ENCODE measurements around the gene DGLUCY.
"Not testable (repeated sequence)": the region's sequence is repeated elsewhere in the genome, so short reads cannot be mapped to it uniquely, and the experiment has no call there.

The DGLUCY gene

DNA sequence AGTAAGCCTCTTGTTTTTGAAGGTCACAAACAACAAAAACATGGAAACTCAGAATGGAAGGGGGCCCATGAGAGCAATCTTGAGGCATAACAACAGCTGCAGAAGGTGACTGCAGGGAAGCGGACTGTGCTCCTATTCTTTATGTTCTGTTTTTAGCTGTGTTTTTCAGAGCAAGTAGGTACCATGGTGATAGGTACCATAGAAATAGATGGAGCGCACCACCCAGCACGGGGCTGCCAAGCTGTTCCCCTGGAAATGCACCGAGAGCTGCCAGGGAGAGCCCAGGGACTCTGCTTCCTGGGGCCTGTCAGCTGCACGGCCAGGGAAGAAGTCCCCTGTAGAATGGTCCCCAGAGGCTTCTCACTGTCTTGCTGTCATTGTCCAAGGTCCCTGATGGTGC lies 32.8 kb downstream of the DGLUCY start:
- Histone ChIP-seq H3K36me3 (ENCODE audit: control insufficient read depth, insufficient read depth, low read length) (peaks cover 29% of the 10 kb centered on the region), H3K4me1 (ENCODE audit: control insufficient read depth, insufficient read depth, low read length, poor library complexity, severe bottlenecking) (peaks cover 6% of the 10 kb centered on the region), H3K4me3 (ENCODE audit: insufficient read depth, low read depth, low read length, poor library complexity, severe bottlenecking) (no peak overlapping the region), H3K27me3 (replicated peaks; ENCODE audit: control insufficient read depth, insufficient read depth, low read length, poor library complexity, severe bottlenecking) (no peaks in the 10 kb centered on the region), H3K9me3 (ENCODE audit: control insufficient read depth, low read length) (no peaks in the 10 kb centered on the region), H3K27ac (ENCODE audit: insufficient read depth, low read length, poor library complexity, severe bottlenecking) (no peak overlapping the region)
- no peak for DNase-seq

GRCh38 chr14:91149462-91149861 lies 35.6 kb downstream of the DGLUCY start:
- no peak overlapping the region for H3K4me3 ChIP-seq (ENCODE audit: insufficient read depth, low read depth, low read length, poor library complexity, severe bottlenecking)
- DNase-seq = no peak
- H3K36me3 ChIP-seq (ENCODE audit: control insufficient read depth, insufficient read depth, low read length) = peaks cover 35% of the 10 kb centered on the region
- H3K27me3 ChIP-seq (replicated peaks; ENCODE audit: control insufficient read depth, insufficient read depth, low read length, poor library complexity, severe bottlenecking) = no peaks in the 10 kb centered on the region
- H3K27ac ChIP-seq (ENCODE audit: insufficient read depth, low read length, poor library complexity, severe bottlenecking) = no peak overlapping the region
- no peaks in the 10 kb centered on the region for H3K4me1 ChIP-seq (ENCODE audit: control insufficient read depth, insufficient read depth, low read length, poor library complexity, severe bottlenecking)
- no peaks in the 10 kb centered on the region for H3K9me3 ChIP-seq (ENCODE audit: control insufficient read depth, low read length)

- Histone ChIP-seq H3K4me1 (ENCODE audit: control insufficient read depth, insufficient read depth, low read length, poor library complexity, severe bottlenecking) (no peaks in the 10 kb centered on the region), H3K27ac (ENCODE audit: insufficient read depth, low read length, poor library complexity, severe bottlenecking) (no peak overlapping the region), H3K27me3 (replicated peaks; ENCODE audit: control insufficient read depth, insufficient read depth, low read length, poor library complexity, severe bottlenecking) (no peaks in the 10 kb centered on the region), H3K36me3 (ENCODE audit: control insufficient read depth, insufficient read depth, low read length) (peaks cover 14% of the 10 kb centered on the region), H3K9me3 (ENCODE audit: control insufficient read depth, low read length) (no peaks in the 10 kb centered on the region), H3K4me3 (ENCODE audit: insufficient read depth, low read depth, low read length, poor library complexity, severe bottlenecking) (no peak overlapping the region)
- DNase-seq = no peak
These were observed 38.6 kb downstream of the DGLUCY start for GRCh38 chr14:91152499-91152898.

DNA sequence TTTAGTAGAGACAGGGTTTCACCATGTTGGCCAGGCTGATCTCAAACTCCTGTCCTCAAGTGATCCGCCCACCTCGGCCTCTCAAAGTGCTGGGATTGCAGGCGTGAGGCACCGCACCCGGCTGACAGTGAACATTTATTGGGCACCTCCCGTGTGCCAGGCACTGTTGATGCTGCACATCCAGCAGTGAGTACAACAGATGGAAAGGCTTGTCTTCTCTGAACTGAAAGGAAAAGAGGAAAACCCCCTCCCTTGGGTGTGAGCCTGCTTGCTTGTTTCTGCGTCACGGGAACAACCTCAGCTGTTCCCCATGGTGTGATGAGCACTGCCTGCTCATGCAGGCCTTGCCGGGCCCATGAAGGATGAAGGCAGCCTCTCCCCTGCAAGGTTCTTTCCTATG lies 39.5 kb downstream of the DGLUCY start:
- Histone ChIP-seq H3K4me3 (ENCODE audit: insufficient read depth, low read depth, low read length, poor library complexity, severe bottlenecking) (no peak overlapping the region), H3K36me3 (ENCODE audit: control insufficient read depth, insufficient read depth, low read length) (peaks cover 17% of the 10 kb centered on the region), H3K27me3 (replicated peaks; ENCODE audit: control insufficient read depth, insufficient read depth, low read length, poor library complexity, severe bottlenecking) (no peaks in the 10 kb centered on the region), H3K4me1 (ENCODE audit: control insufficient read depth, insufficient read depth, low read length, poor library complexity, severe bottlenecking) (no peaks in the 10 kb centered on the region), H3K27ac (ENCODE audit: insufficient read depth, low read length, poor library complexity, severe bottlenecking) (no peak overlapping the region), H3K9me3 (ENCODE audit: control insufficient read depth, low read length) (no peaks in the 10 kb centered on the region)
- DNase-seq = no peak

GRCh38 chr14:91154851-91155625 lies 41.2 kb downstream of the DGLUCY start:
- no peak for DNase-seq
- Histone ChIP-seq H3K4me3 (ENCODE audit: insufficient read depth, low read depth, low read length, poor library complexity, severe bottlenecking) (no peak overlapping the region), H3K27me3 (replicated peaks; ENCODE audit: control insufficient read depth, insufficient read depth, low read length, poor library complexity, severe bottlenecking) (no peaks in the 10 kb centered on the region), H3K4me1 (ENCODE audit: control insufficient read depth, insufficient read depth, low read length, poor library complexity, severe bottlenecking) (no peaks in the 10 kb centered on the region), H3K27ac (ENCODE audit: insufficient read depth, low read length, poor library complexity, severe bottlenecking) (no peak overlapping the region), H3K9me3 (ENCODE audit: control insufficient read depth, low read length) (no peaks in the 10 kb centered on the region), H3K36me3 (ENCODE audit: control insufficient read depth, insufficient read depth, low read length) (peaks cover 28% of the 10 kb centered on the region)

DNA sequence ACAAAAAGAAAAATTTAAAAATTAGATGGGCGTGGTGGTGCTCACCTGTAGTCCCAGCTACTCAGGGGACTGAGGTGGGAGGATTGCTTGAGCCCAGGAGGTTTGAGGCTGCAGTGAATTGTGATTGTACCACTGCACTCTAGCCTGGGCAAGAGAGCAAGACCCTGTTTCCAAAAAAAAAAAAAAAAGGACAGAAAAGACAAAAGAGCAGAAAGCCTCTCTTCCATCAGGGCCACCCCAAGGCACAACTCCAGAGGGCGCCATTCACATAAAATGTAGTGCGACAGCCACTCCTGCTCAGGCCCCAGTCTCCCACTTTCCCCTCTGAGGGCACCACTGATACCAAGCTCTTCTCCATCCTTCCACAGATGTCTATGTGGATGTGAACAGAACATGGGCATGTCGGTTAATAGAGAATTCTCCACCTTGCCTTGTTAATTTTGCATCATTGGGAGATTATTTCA lies 41.8 kb downstream of the DGLUCY start:
- no peak overlapping the region for H3K27ac ChIP-seq (ENCODE audit: insufficient read depth, low read length, poor library complexity, severe bottlenecking)
- DNase-seq = no peak
- no peaks in the 10 kb centered on the region for H3K4me1 ChIP-seq (ENCODE audit: control insufficient read depth, insufficient read depth, low read length, poor library complexity, severe bottlenecking)
- peaks cover 34% of the 10 kb centered on the region for H3K36me3 ChIP-seq (ENCODE audit: control insufficient read depth, insufficient read depth, low read length)
- no peak overlapping the region for H3K4me3 ChIP-seq (ENCODE audit: insufficient read depth, low read depth, low read length, poor library complexity, severe bottlenecking)
- no peaks in the 10 kb centered on the region for H3K27me3 ChIP-seq (replicated peaks; ENCODE audit: control insufficient read depth, insufficient read depth, low read length, poor library complexity, severe bottlenecking)
- H3K9me3 ChIP-seq (ENCODE audit: control insufficient read depth, low read length) = no peaks in the 10 kb centered on the region

- H3K27me3 ChIP-seq (replicated peaks; ENCODE audit: control insufficient read depth, insufficient read depth, low read length, poor library complexity, severe bottlenecking); H3K4me1 ChIP-seq (ENCODE audit: control insufficient read depth, insufficient read depth, low read length, poor library complexity, severe bottlenecking); H3K27ac ChIP-seq (ENCODE audit: insufficient read depth, low read length, poor library complexity, severe bottlenecking); DNase-seq; H3K9me3 ChIP-seq (ENCODE audit: control insufficient read depth, low read length); H3K4me3 ChIP-seq (ENCODE audit: insufficient read depth, low read depth, low read length, poor library complexity, severe bottlenecking): not testable (repeated sequence)
- peaks cover 39% of the 10 kb centered on the region for H3K36me3 ChIP-seq (ENCODE audit: control insufficient read depth, insufficient read depth, low read length)
These were observed 42.3 kb downstream of the DGLUCY start for GRCh38 chr14:91156142-91156666.

DNA sequence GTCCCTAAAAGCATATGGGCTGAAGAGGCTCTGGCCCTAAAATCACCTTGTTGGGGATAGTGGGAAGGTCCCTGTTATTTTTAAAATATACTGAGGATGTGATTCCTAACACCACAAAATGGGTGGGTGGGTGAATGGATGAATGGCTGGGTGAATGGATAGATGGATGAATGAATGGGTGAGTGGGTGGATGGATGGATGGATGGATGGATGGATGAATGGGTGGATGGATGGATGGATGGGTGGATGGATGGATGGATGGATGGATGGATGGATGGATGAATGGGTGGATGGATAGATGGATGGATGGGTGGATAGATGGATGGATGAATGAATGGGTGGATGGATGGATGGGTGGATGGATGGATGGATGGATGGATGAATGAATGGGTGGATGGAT lies 43.0 kb downstream of the DGLUCY start:
- H3K4me1 ChIP-seq (ENCODE audit: control insufficient read depth, insufficient read depth, low read length, poor library complexity, severe bottlenecking); DNase-seq; H3K27ac ChIP-seq (ENCODE audit: insufficient read depth, low read length, poor library complexity, severe bottlenecking); H3K9me3 ChIP-seq (ENCODE audit: control insufficient read depth, low read length); H3K4me3 ChIP-seq (ENCODE audit: insufficient read depth, low read depth, low read length, poor library complexity, severe bottlenecking); H3K27me3 ChIP-seq (replicated peaks; ENCODE audit: control insufficient read depth, insufficient read depth, low read length, poor library complexity, severe bottlenecking): not testable (repeated sequence)
- H3K36me3 ChIP-seq (ENCODE audit: control insufficient read depth, insufficient read depth, low read length) = peaks cover 45% of the 10 kb centered on the region

- Histone ChIP-seq H3K27ac (ENCODE audit: insufficient read depth, low read length, poor library complexity, severe bottlenecking) (no peak overlapping the region), H3K36me3 (ENCODE audit: control insufficient read depth, insufficient read depth, low read length) (peaks cover 48% of the 10 kb centered on the region), H3K9me3 (ENCODE audit: control insufficient read depth, low read length) (no peaks in the 10 kb centered on the region), H3K27me3 (replicated peaks; ENCODE audit: control insufficient read depth, insufficient read depth, low read length, poor library complexity, severe bottlenecking) (no peaks in the 10 kb centered on the region), H3K4me3 (ENCODE audit: insufficient read depth, low read depth, low read length, poor library complexity, severe bottlenecking) (no peak overlapping the region), H3K4me1 (ENCODE audit: control insufficient read depth, insufficient read depth, low read length, poor library complexity, severe bottlenecking) (no peaks in the 10 kb centered on the region)
- no peak for DNase-seq
These were observed 44.4 kb downstream of the DGLUCY start for GRCh38 chr14:91158091-91158790.

DNA sequence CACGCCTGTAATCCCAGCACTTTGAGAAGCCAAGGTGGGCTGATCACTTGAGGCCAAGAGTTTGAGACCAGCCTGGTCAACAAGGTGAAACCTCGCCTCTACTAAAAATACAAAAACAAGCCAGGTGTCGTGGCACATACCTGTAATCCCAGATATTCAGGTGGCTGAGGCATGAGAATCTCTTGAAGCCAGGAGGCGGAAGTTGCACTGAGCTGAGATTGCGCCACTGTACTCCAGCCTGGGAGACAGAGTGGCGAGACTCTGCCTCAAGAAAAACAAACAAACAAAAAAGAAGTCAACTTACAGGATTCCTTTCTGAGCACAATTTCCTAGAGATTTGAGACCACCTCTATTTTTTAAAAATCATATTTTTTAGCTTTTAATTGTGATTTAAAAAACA lies 45.3 kb downstream of the DGLUCY start:
- H3K4me3 ChIP-seq (ENCODE audit: insufficient read depth, low read depth, low read length, poor library complexity, severe bottlenecking) = no peak overlapping the region
- H3K9me3 ChIP-seq (ENCODE audit: control insufficient read depth, low read length) = no peaks in the 10 kb centered on the region
- H3K27ac ChIP-seq (ENCODE audit: insufficient read depth, low read length, poor library complexity, severe bottlenecking) = no peak overlapping the region
- DNase-seq = no peak
- peaks cover 55% of the 10 kb centered on the region for H3K36me3 ChIP-seq (ENCODE audit: control insufficient read depth, insufficient read depth, low read length)
- no peaks in the 10 kb centered on the region for H3K27me3 ChIP-seq (replicated peaks; ENCODE audit: control insufficient read depth, insufficient read depth, low read length, poor library complexity, severe bottlenecking)
- no peaks in the 10 kb centered on the region for H3K4me1 ChIP-seq (ENCODE audit: control insufficient read depth, insufficient read depth, low read length, poor library complexity, severe bottlenecking)
